Measurements from ENCODE around the gene DTYMK. TPM values are rescaled to one million over a fixed set of nuclear protein-coding genes. Genes with fewer than 3 reads are reported as not detected.

The DTYMK gene
- total RNA-seq, 1 experiment from 2014 or later: 66.3 TPM

DNA sequence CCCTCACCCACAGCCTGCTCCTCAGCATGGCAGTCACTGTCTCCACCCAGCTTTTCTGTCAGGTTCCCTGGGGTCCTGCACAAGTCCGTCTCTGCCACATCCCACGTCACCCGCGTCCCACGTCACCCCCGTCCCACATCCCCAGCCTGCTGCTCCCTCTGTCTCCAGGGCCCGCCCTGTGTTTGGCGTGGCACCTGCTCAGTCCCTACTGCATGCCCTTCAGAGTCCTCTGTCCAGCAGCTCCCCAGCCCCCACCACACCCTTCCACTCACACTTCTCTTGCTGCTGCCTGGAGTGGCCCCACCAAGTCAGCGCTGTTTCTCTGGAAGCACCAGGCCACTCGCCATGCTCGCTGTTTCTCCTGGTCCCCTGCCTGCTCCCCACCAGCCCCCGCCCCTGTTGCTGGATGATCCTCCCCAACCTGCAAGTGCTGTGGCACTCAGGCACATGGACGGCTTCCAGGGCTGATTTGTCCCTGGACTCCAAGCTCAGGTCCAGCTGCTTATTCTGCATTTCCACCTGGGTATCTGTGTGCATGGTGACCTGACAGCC, 30.3 kb downstream of the DTYMK start:
- POLR2A ChIA-PET: no interaction called here
- Mint-ChIP-seq H3K27me3 (ENCODE audit: insufficient read depth, unreplicated experiment) (no peaks in the 10 kb centered on the region), H3K4me3 (ENCODE audit: unreplicated experiment) (no peak overlapping the region), H3K9me3 (ENCODE audit: unreplicated experiment) (no peaks in the 10 kb centered on the region), H3K36me3 (ENCODE audit: insufficient read depth, unreplicated experiment) (peaks cover 78% of the 10 kb centered on the region), H3K27ac (ENCODE audit: low read depth, unreplicated experiment) (no peak overlapping the region), H3K4me1 (ENCODE audit: insufficient read depth, unreplicated experiment) (no peaks in the 10 kb centered on the region)
- CTCF ChIA-PET: interaction anchor here (0.6 kb wide), 1 partner anchor 26 kb away, joined by 3 read pairs; no protein-coding TSS in a partner anchor
- no peak for DNase-seq (ENCODE audit: unreplicated experiment)
- no TSS peak for BruUV-seq (replicated peaks)
- no peak for TF ChIP-seq CTCF (IDR thresholded peaks at IDR 0.05; ENCODE audit: unreplicated experiment)
- intact Hi-C loops (cut with micrococcal nuclease): no loop called here

DNA sequence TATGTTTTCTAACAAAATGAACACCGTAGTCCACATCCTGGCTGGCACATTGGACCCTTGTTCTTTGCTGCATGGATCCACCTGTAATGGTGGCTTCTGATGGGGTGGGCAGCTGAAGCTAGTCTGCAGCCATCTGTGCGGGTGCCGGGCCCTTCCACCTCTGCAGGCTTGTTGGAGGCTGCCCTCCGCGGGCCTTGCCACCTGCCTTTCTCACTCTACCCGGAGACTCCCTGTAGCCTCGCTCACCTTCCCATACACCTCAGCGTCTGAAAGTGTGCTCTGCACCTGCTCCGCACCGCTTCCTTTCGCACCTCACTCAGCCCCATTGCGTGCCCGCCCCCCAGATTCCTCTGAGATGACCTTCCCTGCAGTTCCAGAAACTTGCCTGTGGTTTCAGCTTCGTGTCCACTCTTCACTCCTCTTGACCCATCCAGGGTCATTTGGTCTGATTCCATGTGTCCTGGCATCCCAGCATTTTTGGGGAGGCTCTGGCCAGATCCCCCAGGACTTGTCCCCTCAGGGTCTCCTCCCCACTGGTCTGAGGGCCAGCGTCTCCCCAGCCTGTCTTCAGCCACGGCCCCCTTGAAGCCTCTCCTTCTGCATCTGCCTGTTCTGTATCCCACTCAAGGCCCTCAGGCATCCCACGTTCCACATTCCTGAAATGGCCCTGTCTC, 31.0 kb downstream of the DTYMK start:
- peaks cover 82% of the 10 kb centered on the region for H3K36me3 Mint-ChIP-seq (ENCODE audit: insufficient read depth, unreplicated experiment)
- ChIA-PET POLR2A (no interaction called here), CTCF (interaction anchor here (0.6 kb wide), 1 partner anchor 25 kb away, joined by 3 read pairs; no protein-coding TSS in a partner anchor)
- no peak overlapping the region for H3K27ac Mint-ChIP-seq (ENCODE audit: low read depth, unreplicated experiment)
- no peaks in the 10 kb centered on the region for H3K4me1 Mint-ChIP-seq (ENCODE audit: insufficient read depth, unreplicated experiment)
- TF ChIP-seq CTCF (IDR thresholded peaks at IDR 0.05; ENCODE audit: unreplicated experiment): no peak
- no peak for DNase-seq (ENCODE audit: unreplicated experiment)
- intact Hi-C loops (cut with micrococcal nuclease): no loop called here
- no peak overlapping the region for H3K4me3 Mint-ChIP-seq (ENCODE audit: unreplicated experiment)
- H3K27me3 Mint-ChIP-seq (ENCODE audit: insufficient read depth, unreplicated experiment): no peaks in the 10 kb centered on the region
- H3K9me3 Mint-ChIP-seq (ENCODE audit: unreplicated experiment): no peaks in the 10 kb centered on the region
- BruUV-seq (replicated peaks): no TSS peak

DNA sequence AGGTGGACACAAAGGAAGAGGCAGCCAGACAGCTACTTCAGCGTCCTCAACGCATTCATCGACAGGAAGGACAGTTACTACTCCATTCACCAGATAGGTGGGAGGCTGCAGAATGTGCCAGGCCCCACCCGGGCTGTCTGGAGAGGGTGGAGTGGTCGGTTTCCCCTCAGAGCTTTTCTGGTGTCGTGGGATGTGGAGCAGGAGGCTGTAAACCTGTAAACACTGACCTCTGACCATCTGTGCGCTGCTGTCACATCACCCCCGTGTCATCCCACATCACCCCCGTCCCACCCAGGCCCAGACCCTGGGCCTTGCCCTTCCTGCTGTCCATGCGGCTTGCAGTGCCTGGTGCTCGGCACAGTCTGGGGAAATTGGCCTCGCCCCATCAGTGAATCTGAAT, 32.1 kb downstream of the DTYMK start:
- Mint-ChIP-seq H3K27me3 (ENCODE audit: insufficient read depth, unreplicated experiment) (no peaks in the 10 kb centered on the region), H3K36me3 (ENCODE audit: insufficient read depth, unreplicated experiment) (peaks cover 78% of the 10 kb centered on the region), H3K4me3 (ENCODE audit: unreplicated experiment) (no peak overlapping the region), H3K9me3 (ENCODE audit: unreplicated experiment) (no peaks in the 10 kb centered on the region), H3K4me1 (ENCODE audit: insufficient read depth, unreplicated experiment) (no peaks in the 10 kb centered on the region), H3K27ac (ENCODE audit: low read depth, unreplicated experiment) (no peak overlapping the region)
- POLR2A ChIA-PET: interaction anchor here (0.6 kb wide), 1 partner anchor 362 kb away, joined by 3 read pairs; no protein-coding TSS in a partner anchor
- intact Hi-C loops (cut with micrococcal nuclease): no loop called here
- CTCF ChIA-PET: interaction anchor here (0.6 to 0.7 kb wide), 2 partner anchors 161 to 1321 kb away, joined by 3 read pairs; no protein-coding TSS in a partner anchor
- no TSS peak for BruUV-seq (replicated peaks)
- TF ChIP-seq CTCF (IDR thresholded peaks at IDR 0.05; ENCODE audit: unreplicated experiment): no peak
- no peak for DNase-seq (ENCODE audit: unreplicated experiment)

- Mint-ChIP-seq H3K9me3 (ENCODE audit: unreplicated experiment) (no peaks in the 10 kb centered on the region), H3K4me3 (ENCODE audit: unreplicated experiment) (no peak overlapping the region), H3K4me1 (ENCODE audit: insufficient read depth, unreplicated experiment) (no peaks in the 10 kb centered on the region), H3K36me3 (ENCODE audit: insufficient read depth, unreplicated experiment) (peaks cover 67% of the 10 kb centered on the region), H3K27ac (ENCODE audit: low read depth, unreplicated experiment) (no peak overlapping the region), H3K27me3 (ENCODE audit: insufficient read depth, unreplicated experiment) (no peaks in the 10 kb centered on the region)
- POLR2A ChIA-PET: no interaction called here
- CTCF ChIA-PET: interaction anchor here (0.7 kb wide), 1 partner anchor 266 kb away, joined by 3 read pairs; no protein-coding TSS in a partner anchor
- intact Hi-C loops (cut with micrococcal nuclease): no loop called here
- no peak for TF ChIP-seq CTCF (IDR thresholded peaks at IDR 0.05; ENCODE audit: unreplicated experiment)
- DNase-seq (ENCODE audit: unreplicated experiment): no peak
- no TSS peak for BruUV-seq (replicated peaks)
Observed at GRCh38 chr2:241653210-241653750, 33.3 kb downstream of the DTYMK start.
